SK-N-SH treated with all-trans-retinoic acid at 6 μM for 48 hours (cell line): ENCODE measurements around the gene KLHL25.

Experiments used
- BACH2 ChIP-seq: fragments of 250-450 bp; sonication (Bioruptor Pico); IDR thresholded peaks from 2 replicates; pipeline ENCODE4 v1.9.0; 2021; ENCODE audit warnings: mild to moderate bottlenecking, borderline replicate concordance
- CSDC2 ChIP-seq: fragments of 250-450 bp; sonication (Bioruptor Pico); IDR thresholded peaks from 2 replicates; pipeline ENCODE4 v1.5.0; 2020; ENCODE audit warnings: mild to moderate bottlenecking, moderate library complexity
- GLIS3 ChIP-seq: fragments of 250-450 bp; sonication (Bioruptor Pico); IDR thresholded peaks from 2 replicates; pipeline ENCODE4 v1.5.0; 2020; ENCODE audit warnings: mild to moderate bottlenecking, moderate library complexity
- PATZ1 ChIP-seq: fragments of 250-450 bp; sonication (Bioruptor Pico); IDR thresholded peaks from 2 replicates; pipeline ENCODE4 v1.8.0; 2020; ENCODE audit warnings: mild to moderate bottlenecking, moderate library complexity, borderline replicate concordance
- RARB ChIP-seq: fragments of 250-450 bp; sonication (Bioruptor Pico); IDR thresholded peaks from 2 replicates; pipeline ENCODE4 v1.8.0; 2021; ENCODE audit warnings: mild to moderate bottlenecking, moderate library complexity
- TF ChIP-seq, protein P1 (sequence below): fragments of 250-450 bp; sonication (Bioruptor Pico); IDR thresholded peaks from 2 replicates; pipeline ENCODE4 v1.5.0; 2020; ENCODE audit warnings: mild to moderate bottlenecking, moderate library complexity
- TF ChIP-seq, protein P2 (sequence below): fragments of 250-450 bp; sonication (Bioruptor Pico); IDR thresholded peaks from 2 replicates; pipeline ENCODE4 v1.5.1; 2020; ENCODE audit warnings: low read depth, mild to moderate bottlenecking, moderate library complexity

GRCh38 chr15:85770096-85771041, 24.4 kb downstream of the KLHL25 start:
- no peak for TF ChIP-seq GLIS3 (CRISPR knock-in tag)
- no peak for TF ChIP-seq BACH2 (CRISPR knock-in tag)
- TF ChIP-seq, protein P1, sequence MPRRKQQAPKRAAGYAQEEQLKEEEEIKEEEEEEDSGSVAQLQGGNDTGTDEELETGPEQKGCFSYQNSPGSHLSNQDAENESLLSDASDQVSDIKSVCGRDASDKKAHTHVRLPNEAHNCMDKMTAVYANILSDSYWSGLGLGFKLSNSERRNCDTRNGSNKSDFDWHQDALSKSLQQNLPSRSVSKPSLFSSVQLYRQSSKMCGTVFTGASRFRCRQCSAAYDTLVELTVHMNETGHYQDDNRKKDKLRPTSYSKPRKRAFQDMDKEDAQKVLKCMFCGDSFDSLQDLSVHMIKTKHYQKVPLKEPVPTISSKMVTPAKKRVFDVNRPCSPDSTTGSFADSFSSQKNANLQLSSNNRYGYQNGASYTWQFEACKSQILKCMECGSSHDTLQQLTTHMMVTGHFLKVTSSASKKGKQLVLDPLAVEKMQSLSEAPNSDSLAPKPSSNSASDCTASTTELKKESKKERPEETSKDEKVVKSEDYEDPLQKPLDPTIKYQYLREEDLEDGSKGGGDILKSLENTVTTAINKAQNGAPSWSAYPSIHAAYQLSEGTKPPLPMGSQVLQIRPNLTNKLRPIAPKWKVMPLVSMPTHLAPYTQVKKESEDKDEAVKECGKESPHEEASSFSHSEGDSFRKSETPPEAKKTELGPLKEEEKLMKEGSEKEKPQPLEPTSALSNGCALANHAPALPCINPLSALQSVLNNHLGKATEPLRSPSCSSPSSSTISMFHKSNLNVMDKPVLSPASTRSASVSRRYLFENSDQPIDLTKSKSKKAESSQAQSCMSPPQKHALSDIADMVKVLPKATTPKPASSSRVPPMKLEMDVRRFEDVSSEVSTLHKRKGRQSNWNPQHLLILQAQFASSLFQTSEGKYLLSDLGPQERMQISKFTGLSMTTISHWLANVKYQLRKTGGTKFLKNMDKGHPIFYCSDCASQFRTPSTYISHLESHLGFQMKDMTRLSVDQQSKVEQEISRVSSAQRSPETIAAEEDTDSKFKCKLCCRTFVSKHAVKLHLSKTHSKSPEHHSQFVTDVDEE (CRISPR knock-in tag), result no peak
- no peak for TF ChIP-seq RARB
- TF ChIP-seq, protein P2, sequence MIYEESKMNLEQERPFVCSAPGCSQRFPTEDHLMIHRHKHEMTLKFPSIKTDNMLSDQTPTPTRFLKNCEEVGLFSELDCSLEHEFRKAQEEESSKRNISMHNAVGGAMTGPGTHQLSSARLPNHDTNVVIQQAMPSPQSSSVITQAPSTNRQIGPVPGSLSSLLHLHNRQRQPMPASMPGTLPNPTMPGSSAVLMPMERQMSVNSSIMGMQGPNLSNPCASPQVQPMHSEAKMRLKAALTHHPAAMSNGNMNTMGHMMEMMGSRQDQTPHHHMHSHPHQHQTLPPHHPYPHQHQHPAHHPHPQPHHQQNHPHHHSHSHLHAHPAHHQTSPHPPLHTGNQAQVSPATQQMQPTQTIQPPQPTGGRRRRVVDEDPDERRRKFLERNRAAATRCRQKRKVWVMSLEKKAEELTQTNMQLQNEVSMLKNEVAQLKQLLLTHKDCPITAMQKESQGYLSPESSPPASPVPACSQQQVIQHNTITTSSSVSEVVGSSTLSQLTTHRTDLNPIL (CRISPR knock-in tag), result no peak
- TF ChIP-seq PATZ1, result no peak
- no peak for TF ChIP-seq CSDC2 (CRISPR knock-in tag)
